NCI-H2171 treated with DMSO at 0.1 percent for 48 hours (cell line): ENCODE results near the gene KRTCAP2.

ENCODE experiments used
- DNase-seq: peaks from one replicate; lab custom pipeline; 2025; lab: John Stamatoyannopoulos, UW

Gene KRTCAP2

DNA sequence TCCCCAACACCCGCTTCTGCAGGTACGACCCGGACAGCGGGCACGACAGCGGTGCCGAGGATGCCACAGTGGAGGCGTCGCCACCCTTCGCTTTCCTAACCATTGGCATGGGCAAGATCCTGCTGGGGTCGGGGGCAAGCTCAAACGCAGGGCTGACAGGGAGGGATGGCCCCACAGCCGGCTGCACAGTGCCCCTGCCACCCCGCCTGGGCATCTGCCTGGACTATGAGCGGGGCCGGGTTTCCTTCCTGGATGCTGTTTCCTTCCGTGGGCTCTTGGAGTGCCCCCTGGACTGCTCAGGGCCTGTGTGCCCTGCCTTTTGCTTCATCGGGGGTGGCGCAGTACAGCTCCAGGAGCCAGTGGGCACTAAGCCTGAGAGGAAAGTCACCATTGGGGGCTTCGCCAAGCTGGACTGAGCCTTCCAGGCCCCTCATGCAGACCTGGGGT is 10.7 kb upstream of the KRTCAP2 start:
- DNase-seq, result no peak

DNA sequence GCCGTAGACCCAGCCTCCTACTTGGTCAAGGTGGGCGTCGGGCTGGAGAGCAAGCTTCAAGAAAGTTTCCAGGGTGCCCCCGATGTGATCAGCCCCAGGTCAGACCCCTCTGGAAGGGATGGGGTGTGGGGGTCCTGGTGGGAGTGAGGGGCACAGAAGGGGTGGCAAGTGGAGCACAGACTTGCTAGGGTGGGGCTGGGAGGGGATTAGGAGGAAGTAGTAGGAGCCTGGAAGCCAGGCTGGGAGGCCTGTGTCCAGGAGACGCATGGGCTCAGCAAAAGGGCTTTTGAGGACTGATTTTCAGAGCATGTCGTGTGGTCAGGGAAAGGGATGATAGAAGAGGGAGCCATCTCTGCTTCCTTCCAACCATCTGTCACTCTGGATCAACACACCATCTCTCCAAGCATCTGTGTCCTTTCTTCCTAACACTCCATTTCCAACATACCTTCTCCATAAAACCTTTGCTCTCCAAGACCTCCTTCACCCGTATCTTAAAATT is 9.0 kb upstream of the KRTCAP2 start:
- no peak for DNase-seq

DNA sequence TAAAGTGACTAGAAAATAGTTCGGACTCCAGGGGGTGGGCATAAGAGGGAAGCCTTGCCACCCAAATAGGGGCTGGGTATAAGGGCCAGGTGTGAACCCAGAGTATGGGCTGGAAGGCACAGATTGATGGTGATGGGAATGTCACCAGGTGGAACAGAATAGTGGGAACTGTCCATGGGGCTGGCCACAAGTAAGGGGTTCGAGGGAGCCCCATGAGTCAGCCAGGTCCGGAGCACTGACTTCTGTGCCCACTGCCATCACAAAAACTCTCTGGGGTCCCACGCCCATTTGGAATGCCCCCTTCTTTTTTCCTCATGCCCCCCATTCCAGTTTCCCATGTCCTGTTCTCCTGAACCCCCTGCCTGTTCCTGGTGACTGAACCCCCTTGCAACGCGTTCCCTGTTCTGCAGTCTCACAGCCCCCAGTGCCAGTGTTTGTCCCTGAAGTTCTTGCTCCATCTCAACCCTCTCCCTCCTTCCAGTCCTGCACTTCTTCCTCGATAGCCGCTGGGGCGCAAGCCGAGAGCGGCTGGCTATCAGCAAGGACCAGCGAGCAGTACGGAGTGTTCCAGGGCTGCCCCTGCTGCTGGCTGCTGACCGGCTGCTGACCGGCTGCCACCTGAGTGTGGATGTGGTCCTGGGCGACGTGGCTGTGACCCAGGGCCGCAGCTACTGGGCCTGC is 8.4 kb upstream of the KRTCAP2 start:
- DNase-seq, result no peak

DNA sequence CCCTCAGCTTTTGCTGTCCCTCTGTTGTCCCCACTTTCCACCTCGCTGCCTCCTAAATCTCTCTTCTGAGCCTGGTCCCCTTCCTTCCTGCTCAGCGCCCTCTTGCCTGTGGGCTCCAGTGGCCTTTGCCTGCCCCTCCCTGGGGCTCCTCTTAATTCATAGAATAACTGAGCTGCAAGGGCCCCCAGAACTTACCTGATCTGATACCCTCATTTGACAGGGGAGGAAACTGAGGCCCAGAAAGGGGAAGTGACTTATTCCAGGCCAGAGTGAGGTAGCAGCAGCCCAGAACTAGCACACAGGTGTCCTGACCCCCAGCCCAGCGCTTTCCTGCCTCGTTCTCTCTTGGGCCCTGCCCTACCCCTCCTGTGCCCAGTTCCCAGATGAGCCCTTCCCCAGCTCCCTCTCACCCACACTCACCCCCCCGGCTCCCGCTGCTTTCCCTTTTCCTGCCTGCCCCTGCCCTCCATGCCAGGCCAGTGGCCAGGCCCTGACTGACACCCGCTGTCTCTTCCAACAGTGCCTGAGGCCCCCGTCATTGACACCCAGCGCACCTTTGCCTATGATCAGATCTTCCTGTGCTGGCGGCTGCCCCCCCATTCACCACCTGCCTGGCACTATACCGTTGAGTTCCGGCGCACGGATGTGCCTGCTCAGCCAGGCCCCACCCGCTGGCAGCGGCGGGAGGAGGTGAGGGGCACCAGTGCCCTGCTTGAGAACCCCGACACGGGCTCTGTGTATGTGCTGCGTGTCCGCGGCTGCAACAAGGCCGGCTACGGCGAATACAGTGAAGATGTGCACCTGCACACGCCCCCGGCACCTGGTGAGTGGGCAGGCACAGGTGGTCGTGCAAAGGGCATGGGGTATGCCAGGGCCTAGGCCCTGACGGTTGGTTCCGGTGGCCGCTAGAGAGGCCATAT is 6.3 kb upstream of the KRTCAP2 start:
- DNase-seq, result no peak

DNA sequence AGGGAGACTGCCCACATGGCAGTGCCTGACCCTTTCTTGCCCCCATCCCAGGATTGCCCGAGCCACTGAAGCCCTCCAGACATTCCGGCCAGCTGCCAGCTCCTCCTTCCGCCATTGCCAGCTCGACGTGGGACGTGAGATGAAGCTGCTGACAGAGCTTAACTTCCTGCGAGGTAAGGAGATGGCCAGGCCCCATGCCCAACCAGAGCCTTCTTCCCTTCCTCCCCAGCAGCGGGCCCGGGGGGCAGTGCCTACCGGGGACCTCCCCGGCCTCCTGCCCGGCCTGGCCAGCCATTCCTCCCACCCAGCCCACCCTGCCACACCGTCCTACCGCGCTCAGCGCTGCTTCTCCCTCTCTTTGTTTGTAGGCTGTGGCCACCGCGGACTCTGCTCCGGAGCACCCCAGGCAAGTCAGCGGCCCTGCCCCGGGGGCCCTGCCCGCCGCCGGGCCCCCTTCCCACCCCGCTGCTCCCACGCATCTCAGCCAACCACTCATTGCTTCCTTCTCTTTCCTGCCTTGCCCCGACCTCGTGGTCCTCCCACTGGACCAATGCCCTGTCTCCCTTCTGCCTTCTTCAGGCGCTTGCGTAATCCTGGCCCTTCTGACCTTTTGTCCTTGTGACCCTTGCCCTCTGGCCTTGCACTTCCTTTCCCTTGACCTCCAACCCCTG is 5.5 kb upstream of the KRTCAP2 start:
- DNase-seq, result no peak

DNA sequence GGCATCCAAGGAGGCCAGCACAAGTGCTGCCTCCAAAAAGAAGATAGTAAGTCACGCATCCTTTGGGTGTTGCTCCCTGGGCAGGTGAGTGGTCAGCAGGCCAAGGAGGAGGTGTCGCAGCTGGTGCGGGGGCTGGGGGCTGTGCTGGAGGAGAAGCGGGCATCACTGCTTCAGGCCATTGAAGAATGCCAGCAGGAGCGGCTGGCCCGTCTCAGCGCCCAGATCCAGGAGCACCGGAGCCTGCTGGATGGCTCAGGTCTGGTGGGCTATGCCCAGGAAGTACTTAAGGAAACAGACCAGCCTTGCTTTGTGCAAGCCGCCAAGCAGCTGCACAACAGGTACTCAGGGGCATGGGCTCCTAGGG is 4.8 kb upstream of the KRTCAP2 start:
- no peak for DNase-seq

DNA sequence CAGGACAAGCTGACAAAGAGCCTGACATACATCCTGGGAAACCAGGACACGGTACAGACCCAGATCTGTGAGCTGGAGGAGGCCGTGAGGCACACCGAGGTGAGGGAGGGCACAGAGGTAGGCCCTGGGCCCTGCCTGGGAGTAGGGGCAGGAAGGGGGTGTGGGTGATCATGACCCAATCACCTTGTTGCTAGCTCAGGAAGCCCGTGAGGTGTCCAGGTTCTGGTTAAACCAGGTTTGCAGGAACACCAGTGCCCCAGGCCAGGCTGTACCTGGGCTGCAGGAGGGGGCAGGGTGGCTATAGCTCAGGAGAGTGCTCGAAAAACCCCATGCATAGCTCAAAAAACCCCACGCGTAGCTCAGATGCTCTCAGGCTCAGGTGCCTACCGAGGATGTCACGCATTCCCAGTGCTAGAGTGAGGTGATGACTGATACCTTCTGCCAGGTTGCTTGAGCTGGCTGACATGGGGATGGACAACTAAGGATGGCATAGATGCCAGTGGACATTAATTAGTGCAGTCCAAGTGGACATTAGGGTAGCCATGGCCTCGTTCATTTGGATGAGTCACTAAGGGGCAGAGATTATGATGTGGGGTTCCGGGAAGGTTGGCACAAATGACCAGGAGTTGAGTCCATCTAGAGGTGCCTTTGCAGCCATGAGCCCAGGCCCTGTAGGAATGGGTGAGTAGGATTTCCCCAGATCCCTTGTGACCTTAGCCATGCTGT is 4.3 kb upstream of the KRTCAP2 start:
- DNase-seq, result no peak

DNA sequence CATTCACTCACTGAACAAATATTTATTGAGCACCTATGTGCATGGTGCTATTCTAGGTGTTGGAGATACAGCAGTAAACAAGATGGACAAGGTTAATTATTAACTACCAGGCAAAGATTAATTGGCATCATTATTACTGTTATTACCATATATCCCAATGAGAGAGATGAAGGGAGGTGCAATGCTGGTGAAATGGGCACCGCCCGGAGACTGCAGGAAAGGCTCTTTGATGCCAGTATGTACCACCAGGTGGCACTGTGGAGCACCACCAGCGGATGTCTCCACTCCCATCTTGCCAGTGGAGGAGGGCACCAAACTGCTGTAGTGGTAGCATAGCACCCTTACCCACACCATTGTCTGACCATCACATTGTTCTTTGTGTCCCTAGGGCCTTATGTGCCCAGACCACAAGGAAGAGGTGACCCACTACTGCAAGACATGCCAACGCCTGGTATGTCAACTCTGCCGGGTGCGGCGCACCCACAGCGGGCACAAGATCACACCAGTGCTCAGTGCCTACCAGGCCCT is 3.5 kb upstream of the KRTCAP2 start:
- DNase-seq, result peak; percentile 62

DNA sequence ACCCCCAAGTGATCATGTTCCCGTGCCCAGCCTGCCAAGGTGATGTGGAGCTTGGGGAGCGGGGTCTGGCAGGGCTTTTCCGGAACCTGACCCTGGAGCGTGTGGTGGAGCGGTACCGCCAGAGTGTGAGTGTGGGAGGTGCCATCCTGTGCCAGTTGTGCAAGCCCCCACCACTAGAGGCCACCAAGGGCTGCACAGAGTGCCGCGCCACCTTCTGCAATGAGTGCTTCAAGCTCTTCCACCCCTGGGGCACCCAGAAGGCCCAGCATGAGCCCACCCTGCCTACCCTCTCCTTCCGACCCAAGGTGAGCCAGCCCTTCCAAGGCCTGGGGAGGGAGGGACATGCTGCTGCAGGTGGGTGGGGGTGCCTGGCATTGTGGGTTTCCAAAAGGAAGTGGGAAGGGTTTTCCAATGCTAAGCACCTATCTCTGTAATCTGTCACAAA is 2.8 kb upstream of the KRTCAP2 start:
- DNase-seq, result no peak

DNA sequence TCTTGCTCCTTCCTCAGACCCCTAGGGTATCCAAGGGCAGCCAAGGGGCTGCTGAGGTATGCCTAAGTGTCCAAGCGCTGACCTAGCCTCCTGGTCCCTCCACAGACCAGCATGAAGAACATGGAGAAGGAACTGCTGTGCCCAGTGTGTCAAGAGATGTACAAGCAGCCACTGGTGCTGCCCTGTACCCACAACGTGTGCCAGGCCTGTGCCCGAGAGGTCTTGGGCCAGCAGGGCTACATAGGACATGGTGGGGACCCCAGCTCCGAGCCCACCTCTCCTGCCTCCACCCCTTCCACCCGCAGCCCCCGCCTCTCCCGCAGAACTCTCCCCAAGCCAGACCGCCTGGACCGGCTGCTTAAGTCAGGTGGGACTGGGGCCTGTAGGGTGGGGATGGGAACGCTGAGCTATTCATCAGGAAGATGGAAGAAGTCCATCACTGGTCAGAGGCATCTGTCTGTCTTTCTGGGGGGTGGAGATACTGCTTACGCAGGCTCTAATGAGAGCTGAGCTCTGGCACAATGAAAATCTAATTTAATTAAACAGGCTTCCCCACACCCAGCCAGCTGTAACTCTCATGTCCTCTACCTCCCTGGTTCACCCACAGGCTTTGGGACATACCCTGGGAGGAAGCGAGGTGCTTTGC is 2.3 kb upstream of the KRTCAP2 start:
- DNase-seq, result no peak

DNA sequence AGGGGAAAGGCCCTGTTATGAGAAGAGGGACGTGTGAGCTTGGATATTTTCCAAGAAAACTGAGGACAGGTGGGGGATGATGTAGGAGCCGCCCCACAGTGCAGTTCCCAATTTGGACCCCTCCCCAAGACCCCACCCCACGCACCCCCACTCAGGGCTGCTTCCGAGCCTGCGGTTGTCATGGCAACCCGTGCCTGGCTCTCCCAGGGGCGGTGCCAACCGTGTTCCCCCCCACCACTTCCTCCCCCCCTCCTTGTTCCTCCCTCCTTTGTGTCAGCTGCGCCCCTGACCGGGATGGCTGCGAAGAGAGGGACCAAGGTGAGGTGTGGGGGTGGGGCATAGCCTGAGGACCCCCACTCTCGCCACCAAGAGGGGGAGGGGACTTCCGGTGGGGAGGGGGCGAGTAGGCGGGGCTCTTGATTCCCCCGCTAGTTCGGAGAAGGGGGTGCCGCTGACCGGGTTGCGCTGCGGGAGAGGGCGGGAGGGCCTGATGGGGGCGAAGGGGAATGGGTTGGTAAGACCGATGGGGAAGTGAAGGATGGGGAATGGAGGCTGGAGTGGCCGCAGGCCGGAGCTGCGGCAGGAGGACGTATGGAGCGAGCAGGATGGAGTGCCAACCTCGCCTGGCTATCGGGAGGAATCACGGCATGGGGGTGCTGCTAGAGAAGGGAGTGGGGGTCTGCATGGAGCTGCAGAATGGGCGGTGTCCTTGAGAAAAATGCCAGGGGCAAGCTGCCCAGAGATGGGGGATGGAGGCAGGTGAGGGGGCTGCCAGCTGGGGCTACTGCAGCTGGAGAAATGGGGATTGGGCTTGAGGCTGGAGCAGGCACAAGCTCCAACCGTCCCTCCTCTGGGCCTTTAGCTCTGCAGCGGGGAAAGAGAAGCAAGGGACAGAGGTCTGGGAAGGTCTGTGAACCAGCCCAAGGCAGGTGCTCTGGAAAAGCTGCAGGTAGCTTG is 1.5 kb upstream of the KRTCAP2 start:
- DNase-seq, result no peak

DNA sequence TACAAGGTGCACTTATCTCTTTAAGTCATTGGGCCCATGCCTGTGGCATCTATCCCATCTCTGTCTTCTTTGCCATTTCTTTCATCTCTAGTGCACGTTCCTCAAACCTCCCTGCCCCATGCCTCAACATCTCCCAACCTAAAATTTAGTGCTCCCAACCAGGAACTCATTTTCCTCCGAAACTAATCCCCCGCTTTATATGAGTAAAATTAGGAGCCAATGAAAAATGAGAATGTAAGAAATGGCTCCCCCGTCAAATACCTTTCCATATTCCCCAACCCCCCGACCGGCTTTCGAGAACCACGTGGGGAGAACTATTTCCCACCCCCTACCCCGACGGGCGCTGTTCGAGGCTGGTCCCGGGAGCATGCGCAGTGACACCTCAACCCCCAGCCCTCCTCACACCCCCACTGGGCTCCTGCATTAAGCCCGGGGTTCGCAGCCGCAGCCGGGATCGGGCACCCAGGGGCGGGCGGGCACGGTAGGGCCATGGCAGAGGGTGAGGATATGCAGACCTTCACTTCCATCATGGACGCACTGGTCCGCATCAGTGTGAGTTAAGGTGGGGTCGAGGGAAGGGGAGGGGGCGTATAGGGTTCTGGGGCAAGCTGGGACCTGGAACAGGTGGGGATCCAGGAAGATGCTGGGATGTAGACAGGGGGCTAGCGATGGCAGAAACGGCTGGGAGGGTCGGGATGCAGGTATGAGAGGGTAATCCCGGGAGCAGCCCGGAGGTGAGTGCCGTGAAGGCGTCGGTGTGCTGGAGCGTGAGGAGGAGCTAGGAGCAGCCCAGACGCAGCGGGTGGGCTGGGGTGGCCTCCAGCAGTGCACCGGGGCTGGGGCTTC is 597 bp upstream of the KRTCAP2 start, which contains the start of gene TRIM46:
TRIM46 (plus strand) TSS at position 372 of the 846 bp plus-strand sequence; CDS start at position 490, 118 bp downstream.
- peak; percentile 84 for DNase-seq

DNA sequence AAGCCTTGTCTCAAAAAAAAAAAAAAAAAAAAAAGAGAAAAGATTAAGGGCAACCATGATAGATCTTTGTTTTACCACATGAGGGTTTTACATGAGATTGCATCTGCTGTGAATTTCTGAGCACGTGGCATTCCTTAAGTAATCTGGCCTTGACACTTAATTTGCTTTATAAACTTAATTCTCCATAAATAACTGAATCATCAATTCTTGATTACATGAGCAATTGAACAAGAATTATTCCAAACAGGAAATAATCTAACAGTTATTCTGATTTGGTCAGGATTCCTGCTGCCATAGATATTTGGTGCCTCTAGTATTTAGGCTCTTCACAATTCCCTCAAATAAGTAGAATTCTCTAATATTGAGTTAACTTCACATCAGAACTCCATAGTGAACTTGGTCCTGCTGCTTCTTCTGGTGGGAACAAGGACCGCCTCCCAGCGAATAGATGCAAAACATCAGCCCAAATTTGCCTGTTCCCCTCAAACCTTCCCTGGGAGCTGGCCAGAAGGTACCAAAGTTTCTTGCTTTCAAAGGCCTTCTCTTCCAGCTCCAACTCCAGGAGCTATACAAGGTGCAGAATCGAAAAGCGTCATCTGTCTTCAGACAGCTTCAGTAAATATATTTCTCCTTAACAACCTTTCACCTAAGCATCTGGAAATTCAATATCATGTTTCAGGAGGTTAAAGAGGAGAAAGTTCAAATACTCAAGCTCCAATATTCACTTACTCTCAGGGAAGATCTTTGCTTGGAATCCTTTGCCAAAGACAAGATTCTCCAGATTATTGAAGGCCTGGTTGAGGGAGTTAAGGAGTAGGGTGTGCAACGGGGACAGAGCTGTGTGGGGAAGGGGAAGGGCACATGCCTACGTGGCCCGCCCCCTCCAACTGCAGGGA is 1.0 kb downstream of the KRTCAP2 start:
- no peak for DNase-seq

DNA sequence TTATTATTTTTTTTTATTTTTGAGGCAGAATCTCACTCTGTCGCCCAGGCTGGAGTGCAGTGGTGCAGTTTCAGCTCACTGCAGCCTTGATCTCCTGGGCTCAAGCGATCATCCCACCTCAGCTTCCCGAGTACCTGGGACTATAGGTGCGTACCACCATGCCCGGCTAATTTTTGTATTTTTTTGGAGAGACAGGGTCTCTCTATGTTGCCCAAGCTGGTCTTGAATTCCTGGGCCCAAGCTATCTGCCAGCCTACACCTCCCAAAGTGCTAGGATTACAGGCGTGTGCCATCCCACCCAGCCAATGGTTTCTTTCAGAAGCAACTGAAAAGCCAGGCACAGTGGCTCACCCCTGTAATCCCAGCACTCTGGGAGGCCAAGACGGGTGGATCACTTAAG is 2.3 kb downstream of the KRTCAP2 start:
- no peak for DNase-seq

DNA sequence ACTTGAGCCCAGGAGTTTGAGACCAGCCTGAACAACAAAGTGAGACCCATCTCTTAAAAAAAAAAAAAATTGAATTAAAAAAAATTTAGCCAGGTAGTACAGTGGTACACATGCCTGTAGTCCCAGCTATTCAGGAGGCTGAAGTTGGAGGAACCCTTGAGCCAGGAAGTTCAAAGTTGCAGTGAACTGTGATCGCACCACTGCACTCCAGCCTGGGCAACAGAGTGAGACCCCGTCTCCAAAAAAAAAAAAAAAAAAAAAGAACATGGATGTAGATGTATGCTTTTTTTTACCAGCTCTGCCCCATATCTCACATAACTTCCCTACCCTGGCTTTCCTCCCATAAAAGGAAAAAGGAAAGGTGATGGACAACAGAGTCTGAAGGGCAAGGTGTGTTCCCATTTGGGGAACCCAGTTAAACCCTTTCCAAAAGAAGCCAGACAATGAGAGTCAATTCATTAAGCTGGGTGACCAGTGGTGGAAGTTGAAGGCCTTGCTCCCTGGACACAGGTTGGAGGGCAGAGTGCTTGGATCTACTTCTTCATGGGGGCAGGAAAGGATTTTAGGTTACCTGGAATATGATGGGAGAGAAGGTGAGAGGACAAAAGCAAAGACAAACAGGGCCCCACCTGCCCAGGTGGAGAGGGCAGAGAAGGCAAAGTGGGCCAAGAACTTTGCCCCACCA is 2.9 kb downstream of the KRTCAP2 start:
- DNase-seq, result no peak

DNA sequence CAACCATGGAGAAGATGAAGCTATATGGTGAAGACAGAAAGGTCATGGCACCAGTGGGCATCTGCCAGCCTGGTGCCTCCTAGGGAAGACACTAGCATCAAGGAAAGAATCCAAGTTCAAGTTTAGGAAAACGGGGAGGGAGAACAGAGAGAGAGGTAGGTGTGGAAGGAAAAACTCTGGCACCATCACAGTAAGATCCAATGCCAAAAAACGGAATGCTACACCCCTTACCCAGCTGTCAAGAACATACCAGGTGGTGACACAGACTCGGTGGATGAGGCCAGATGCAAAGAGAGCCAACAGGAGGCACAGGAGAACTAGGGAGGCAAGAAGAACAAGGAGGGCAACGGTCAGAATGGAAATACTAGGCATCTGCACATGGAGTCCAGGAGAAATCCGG is 3.6 kb downstream of the KRTCAP2 start:
- DNase-seq, result no peak
